Measurements from ENCODE around the gene SLC8A1.

SLC8A1 gene

GRCh38 chr2:40210344-40210967 lies 241.4 kb downstream of the SLC8A1 start:
- no peak for TF ChIP-seq FOXP2 (optimal IDR thresholded peaks at IDR 0.05; ENCODE audit: control extremely low read depth, extremely low read length, insufficient read depth)
- TF ChIP-seq EZH2 (IDR thresholded peaks at IDR 0.05): no peak
- TF ChIP-seq POLR2AphosphoS5 (IDR thresholded peaks at IDR 0.05; ENCODE audit: borderline replicate concordance, low read depth, low read length): no peak
- H3K36me3 ChIP-seq (ENCODE audit: insufficient read depth, low read length): no peaks in the 10 kb centered on the region
- no peak overlapping the region for H3K4me3 ChIP-seq
- H3K9ac ChIP-seq (ENCODE audit: insufficient read length): no peak overlapping the region
- no peaks in the 10 kb centered on the region for H3K9me3 ChIP-seq (ENCODE audit: low read depth, low read length)
- no peak overlapping the region for H3K27ac ChIP-seq
- DNase-seq (ENCODE audit: low read depth, low spot score): no peak

GRCh38 chr2:40209761-40210160 lies 242.1 kb downstream of the SLC8A1 start:
- no peak overlapping the region for H3K9ac ChIP-seq (ENCODE audit: insufficient read length)
- TF ChIP-seq EZH2 (IDR thresholded peaks at IDR 0.05) (no peak), POLR2AphosphoS5 (IDR thresholded peaks at IDR 0.05; ENCODE audit: borderline replicate concordance, low read depth, low read length) (no peak), FOXP2 (optimal IDR thresholded peaks at IDR 0.05; ENCODE audit: control extremely low read depth, extremely low read length, insufficient read depth) (no peak)
- no peaks in the 10 kb centered on the region for H3K9me3 ChIP-seq (ENCODE audit: low read depth, low read length)
- H3K4me3 ChIP-seq: no peak overlapping the region
- H3K27ac ChIP-seq: no peak overlapping the region
- no peak for DNase-seq (ENCODE audit: low read depth, low spot score)
- H3K36me3 ChIP-seq (ENCODE audit: insufficient read depth, low read length): no peaks in the 10 kb centered on the region

- TF ChIP-seq POLR2AphosphoS5 (IDR thresholded peaks at IDR 0.05; ENCODE audit: borderline replicate concordance, low read depth, low read length): no peak
- no peak for TF ChIP-seq EZH2 (IDR thresholded peaks at IDR 0.05)
- no peak for TF ChIP-seq FOXP2 (optimal IDR thresholded peaks at IDR 0.05; ENCODE audit: control extremely low read depth, extremely low read length, insufficient read depth)
- no peaks in the 10 kb centered on the region for H3K9me3 ChIP-seq (ENCODE audit: low read depth, low read length)
- H3K36me3 ChIP-seq (ENCODE audit: insufficient read depth, low read length): no peaks in the 10 kb centered on the region
- H3K9ac ChIP-seq (ENCODE audit: insufficient read length): no peak overlapping the region
- no peak overlapping the region for H3K4me3 ChIP-seq
- H3K27ac ChIP-seq: no peak overlapping the region
- no peak for DNase-seq (ENCODE audit: low read depth, low spot score)
Measured at GRCh38 chr2:40208463-40208862, 243.4 kb downstream of the SLC8A1 start.

- Histone ChIP-seq H3K9me3 (ENCODE audit: low read depth, low read length) (no peaks in the 10 kb centered on the region), H3K27ac (no peak overlapping the region), H3K4me3 (no peak overlapping the region), H3K9ac (ENCODE audit: insufficient read length) (no peak overlapping the region), H3K36me3 (ENCODE audit: insufficient read depth, low read length) (no peaks in the 10 kb centered on the region)
- no peak for TF ChIP-seq EZH2 (IDR thresholded peaks at IDR 0.05)
- no peak for TF ChIP-seq POLR2AphosphoS5 (IDR thresholded peaks at IDR 0.05; ENCODE audit: borderline replicate concordance, low read depth, low read length)
- TF ChIP-seq FOXP2 (optimal IDR thresholded peaks at IDR 0.05; ENCODE audit: control extremely low read depth, extremely low read length, insufficient read depth): no peak
- no peak for DNase-seq (ENCODE audit: low read depth, low spot score)
Measured at GRCh38 chr2:40204268-40204667, 247.6 kb downstream of the SLC8A1 start.

- Histone ChIP-seq H3K9ac (ENCODE audit: insufficient read length) (no peak overlapping the region), H3K27ac (no peak overlapping the region), H3K36me3 (ENCODE audit: insufficient read depth, low read length) (no peaks in the 10 kb centered on the region), H3K9me3 (ENCODE audit: low read depth, low read length) (no peaks in the 10 kb centered on the region), H3K4me3 (no peak overlapping the region)
- TF ChIP-seq EZH2 (IDR thresholded peaks at IDR 0.05) (no peak), FOXP2 (optimal IDR thresholded peaks at IDR 0.05; ENCODE audit: control extremely low read depth, extremely low read length, insufficient read depth) (no peak), POLR2AphosphoS5 (IDR thresholded peaks at IDR 0.05; ENCODE audit: borderline replicate concordance, low read depth, low read length) (no peak)
- no peak for DNase-seq (ENCODE audit: low read depth, low spot score)
Measured at GRCh38 chr2:40202798-40203400, 249.0 kb downstream of the SLC8A1 start.

- DNase-seq (ENCODE audit: low read depth, low spot score): no peak
Measured at GRCh38 chr2:40201425-40201824, 250.5 kb downstream of the SLC8A1 start.

GRCh38 chr2:40200366-40200915 lies 251.4 kb downstream of the SLC8A1 start:
- H3K36me3 ChIP-seq (ENCODE audit: insufficient read depth, low read length): no peaks in the 10 kb centered on the region
- TF ChIP-seq EZH2 (IDR thresholded peaks at IDR 0.05) (no peak), FOXP2 (optimal IDR thresholded peaks at IDR 0.05; ENCODE audit: control extremely low read depth, extremely low read length, insufficient read depth) (no peak), POLR2AphosphoS5 (IDR thresholded peaks at IDR 0.05; ENCODE audit: borderline replicate concordance, low read depth, low read length) (no peak)
- no peak overlapping the region for H3K9ac ChIP-seq (ENCODE audit: insufficient read length)
- no peak for DNase-seq (ENCODE audit: low read depth, low spot score)
- H3K9me3 ChIP-seq (ENCODE audit: low read depth, low read length): no peaks in the 10 kb centered on the region
- H3K4me3 ChIP-seq: no peak overlapping the region
- no peak overlapping the region for H3K27ac ChIP-seq

More at GRCh38 chr2:40201425-40201824, 250.5 kb downstream of the SLC8A1 start:
- H3K4me3 ChIP-seq: no peak overlapping the region
- H3K9ac ChIP-seq (ENCODE audit: insufficient read length): no peak overlapping the region
- no peak overlapping the region for H3K27ac ChIP-seq
- H3K36me3 ChIP-seq (ENCODE audit: insufficient read depth, low read length): no peaks in the 10 kb centered on the region
- no peak for TF ChIP-seq POLR2AphosphoS5 (IDR thresholded peaks at IDR 0.05; ENCODE audit: borderline replicate concordance, low read depth, low read length)
- H3K9me3 ChIP-seq (ENCODE audit: low read depth, low read length): no peaks in the 10 kb centered on the region

- H3K9ac ChIP-seq (ENCODE audit: insufficient read length): no peak overlapping the region
- H3K27ac ChIP-seq: no peak overlapping the region
- TF ChIP-seq FOXP2 (optimal IDR thresholded peaks at IDR 0.05; ENCODE audit: control extremely low read depth, extremely low read length, insufficient read depth) (no peak), POLR2AphosphoS5 (IDR thresholded peaks at IDR 0.05; ENCODE audit: borderline replicate concordance, low read depth, low read length) (no peak), EZH2 (IDR thresholded peaks at IDR 0.05) (no peak)
- no peaks in the 10 kb centered on the region for H3K36me3 ChIP-seq (ENCODE audit: insufficient read depth, low read length)
- DNase-seq (ENCODE audit: low read depth, low spot score): no peak
- H3K9me3 ChIP-seq (ENCODE audit: low read depth, low read length): no peaks in the 10 kb centered on the region
- no peak overlapping the region for H3K4me3 ChIP-seq
Measured at GRCh38 chr2:40199771-40200170, 252.1 kb downstream of the SLC8A1 start.
